Hematopoietic multipotent progenitor cell treated with erythropoietin and hydrocortisone succinate and interleukin-3 and kit ligand, for 6 days (in vitro differentiated cells): ENCODE data around the gene MAGEC3.

Experiments used
- DNase-seq: peaks from one replicate; pipeline ENCODE4 v3.0.0-alpha.2; 2015

The MAGEC3 gene

GRCh38 chrX:141947350-141947749 is 109.2 kb downstream of the MAGEC3 start:
- DNase-seq, result no peak
